HFF-Myc (cell line): ENCODE measurements around the gene LDAH.

Source experiments
- DNase-seq: peaks from one replicate; pipeline ENCODE4 v3.0.0-alpha.2; 2011; ENCODE audit warnings: low read depth; ENCODE audit errors: extremely low read depth
- H3K4me3 ChIP-seq: replicated peaks from 2 replicates; pipeline ENCODE4 v1.5.1; 2011; ENCODE audit warnings: low read depth, mild to moderate bottlenecking, control low read depth, low read length
- TF ChIP-seq, protein P1 (sequence below): IDR thresholded peaks from 2 replicates; pipeline ENCODE4 v1.5.1; 2012; ENCODE audit warnings: mild to moderate bottlenecking, low read depth, low read length, control low read depth; ENCODE audit errors: missing control alignments

LDAH gene

DNA sequence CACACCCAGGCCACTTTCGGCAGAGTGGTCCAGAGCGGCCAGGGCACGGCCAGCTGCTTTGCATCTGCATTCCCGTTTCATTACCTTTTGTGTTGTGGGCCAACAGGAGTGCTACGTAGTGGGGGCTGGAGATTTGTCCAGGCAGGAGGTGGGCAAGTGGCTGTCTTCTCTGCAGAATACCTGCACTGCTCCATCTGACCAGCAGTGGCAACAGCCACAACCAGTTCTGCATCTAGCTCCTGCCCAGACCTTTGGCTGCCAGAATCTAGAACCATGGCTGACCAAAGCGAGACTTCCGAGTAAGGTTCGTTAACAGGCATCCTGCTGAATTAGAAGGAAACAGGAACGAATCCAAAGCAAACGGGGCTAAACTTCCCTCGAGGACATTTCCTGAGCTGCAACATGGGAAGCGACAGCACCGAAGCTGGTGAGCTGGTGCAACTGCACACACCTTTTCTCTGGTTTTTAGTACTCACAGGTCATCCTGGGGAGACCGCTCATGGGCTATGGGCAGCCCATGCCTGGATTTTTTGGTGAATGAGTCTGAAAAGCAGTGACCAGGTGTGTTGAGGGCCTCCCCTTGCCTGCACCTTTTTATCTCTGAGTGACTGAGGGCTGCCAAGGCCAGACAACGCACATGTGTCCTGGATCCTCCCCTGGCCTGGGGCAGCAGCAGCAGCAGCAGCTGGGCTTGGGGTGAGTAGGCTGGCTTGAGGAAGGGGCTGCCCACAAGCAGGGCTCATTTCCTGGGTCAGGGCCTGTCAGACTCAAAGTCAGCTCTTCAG lies 145.4 kb downstream of the LDAH start:
- H3K4me3 ChIP-seq = no peak overlapping the region
- no peak for DNase-seq
- TF ChIP-seq, protein P1, sequence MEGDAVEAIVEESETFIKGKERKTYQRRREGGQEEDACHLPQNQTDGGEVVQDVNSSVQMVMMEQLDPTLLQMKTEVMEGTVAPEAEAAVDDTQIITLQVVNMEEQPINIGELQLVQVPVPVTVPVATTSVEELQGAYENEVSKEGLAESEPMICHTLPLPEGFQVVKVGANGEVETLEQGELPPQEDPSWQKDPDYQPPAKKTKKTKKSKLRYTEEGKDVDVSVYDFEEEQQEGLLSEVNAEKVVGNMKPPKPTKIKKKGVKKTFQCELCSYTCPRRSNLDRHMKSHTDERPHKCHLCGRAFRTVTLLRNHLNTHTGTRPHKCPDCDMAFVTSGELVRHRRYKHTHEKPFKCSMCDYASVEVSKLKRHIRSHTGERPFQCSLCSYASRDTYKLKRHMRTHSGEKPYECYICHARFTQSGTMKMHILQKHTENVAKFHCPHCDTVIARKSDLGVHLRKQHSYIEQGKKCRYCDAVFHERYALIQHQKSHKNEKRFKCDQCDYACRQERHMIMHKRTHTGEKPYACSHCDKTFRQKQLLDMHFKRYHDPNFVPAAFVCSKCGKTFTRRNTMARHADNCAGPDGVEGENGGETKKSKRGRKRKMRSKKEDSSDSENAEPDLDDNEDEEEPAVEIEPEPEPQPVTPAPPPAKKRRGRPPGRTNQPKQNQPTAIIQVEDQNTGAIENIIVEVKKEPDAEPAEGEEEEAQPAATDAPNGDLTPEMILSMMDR = no peak

DNA sequence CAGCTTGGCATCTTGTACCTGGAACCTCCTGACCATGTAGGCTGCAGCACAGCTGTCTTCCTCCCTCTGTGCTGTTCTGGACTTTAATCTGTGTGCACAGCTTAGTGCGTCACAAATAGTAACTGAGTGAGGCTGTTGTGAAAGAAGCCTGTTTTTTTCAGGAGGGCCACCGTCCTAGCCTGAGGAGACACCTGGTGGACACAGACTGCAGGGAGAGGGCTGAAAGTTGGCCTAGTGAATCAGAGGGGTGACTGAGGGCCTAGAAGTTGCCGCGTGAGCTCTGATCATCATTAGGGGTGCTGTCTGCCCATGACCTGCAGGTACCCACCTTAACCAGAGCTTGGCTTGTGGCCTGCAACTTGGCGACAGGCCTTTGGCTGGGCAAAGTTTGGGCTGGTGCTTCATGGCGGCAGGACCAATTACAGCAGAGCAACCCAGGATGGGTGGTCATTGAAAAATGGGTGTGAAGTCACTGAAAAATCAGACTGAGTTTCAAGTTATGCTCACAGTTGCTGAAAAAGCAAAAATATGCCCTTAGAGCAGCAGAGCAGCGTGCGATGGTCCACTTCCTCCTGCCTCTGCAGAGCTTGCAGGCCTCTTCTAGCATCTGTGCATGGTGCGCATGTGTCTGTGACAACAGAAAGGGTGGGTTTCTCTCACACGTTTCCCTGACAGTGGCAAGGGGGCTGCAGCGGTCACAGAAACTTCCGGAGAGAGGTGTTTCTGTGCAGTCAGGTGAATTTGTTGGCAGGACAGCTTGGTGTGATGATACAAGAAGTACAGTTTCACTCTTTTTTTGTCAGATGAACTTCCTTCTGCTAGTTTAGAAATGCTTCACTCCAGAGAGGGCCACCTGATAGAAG lies 146.3 kb downstream of the LDAH start:
- no peak overlapping the region for H3K4me3 ChIP-seq
- no peak for DNase-seq
- TF ChIP-seq, protein P1 = no peak

- DNase-seq = no peak
- TF ChIP-seq, protein P1 = no peak
- H3K4me3 ChIP-seq = no peak overlapping the region
These were observed 147.1 kb downstream of the LDAH start for GRCh38 chr2:20675701-20676352.

DNA sequence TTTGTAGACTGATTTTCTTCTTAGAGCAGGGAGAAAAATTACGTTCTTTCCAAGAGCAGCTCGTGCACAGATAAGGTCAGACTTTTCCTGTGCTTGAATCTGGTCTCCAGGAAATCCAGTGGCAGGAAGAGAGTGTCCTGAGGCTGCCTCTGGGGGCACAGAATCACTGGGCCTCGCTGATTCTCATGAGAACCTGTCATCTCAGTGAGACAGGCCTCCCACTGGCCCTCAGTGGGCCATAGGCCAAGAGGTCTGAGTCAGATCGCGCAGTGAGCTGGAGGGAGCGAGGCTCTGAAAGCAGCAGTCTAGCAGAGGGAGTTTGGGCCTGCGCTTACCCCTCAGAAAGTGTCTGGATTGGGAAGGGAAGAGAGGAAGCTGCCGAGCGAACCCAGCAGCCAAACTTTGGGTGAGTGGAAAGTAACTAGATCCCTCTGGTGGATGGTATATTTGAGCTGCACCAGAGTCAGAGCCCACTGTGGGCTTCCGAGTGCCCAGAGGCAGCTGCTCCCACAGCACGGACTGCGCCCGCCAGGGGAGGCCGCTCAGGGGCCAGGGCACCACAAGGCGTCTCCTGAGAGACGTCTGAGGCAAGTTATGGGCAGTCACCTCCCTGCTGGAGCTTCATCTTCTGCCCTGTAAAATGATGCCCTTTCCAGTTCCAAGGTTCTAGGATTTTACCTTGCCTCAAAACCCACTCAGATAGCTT lies 147.8 kb downstream of the LDAH start:
- no peak for DNase-seq
- H3K4me3 ChIP-seq = no peak overlapping the region
- TF ChIP-seq, protein P1 = no peak

DNA sequence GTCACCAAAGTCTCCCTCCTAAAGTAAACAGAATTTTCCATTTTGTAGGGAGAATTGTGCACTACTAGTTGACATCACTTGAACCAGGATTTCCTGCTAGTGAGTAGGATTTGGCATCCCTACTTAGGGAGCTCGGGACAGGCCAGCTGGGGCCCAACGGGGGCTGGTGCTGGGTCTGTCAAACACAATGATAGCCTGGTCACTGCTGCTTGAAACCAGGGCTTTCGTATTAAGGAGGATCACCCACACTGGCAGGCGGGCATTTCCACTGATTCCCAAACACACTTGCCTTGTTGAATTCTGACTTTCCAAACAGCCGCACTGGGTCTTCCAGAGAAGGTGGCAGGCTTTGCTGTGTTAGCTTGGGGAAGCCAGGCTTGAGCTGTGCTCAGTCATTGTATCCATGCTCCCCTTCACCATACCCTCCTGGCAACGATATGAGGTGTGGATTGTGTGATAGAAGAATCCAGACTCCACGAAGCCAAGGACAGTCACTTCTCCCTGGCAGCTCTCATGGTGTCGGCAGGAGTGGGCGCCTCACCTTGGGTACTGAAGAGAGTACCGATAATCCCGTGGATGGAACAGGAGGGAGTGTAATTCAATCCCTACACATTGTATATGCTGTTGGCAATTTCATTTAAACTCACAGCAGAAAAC lies 148.5 kb downstream of the LDAH start:
- no peak for DNase-seq
- TF ChIP-seq, protein P1 = no peak
- no peak overlapping the region for H3K4me3 ChIP-seq

- no peak overlapping the region for H3K4me3 ChIP-seq
- DNase-seq = no peak
- TF ChIP-seq, protein P1 = no peak
These were observed 149.1 kb downstream of the LDAH start for GRCh38 chr2:20673686-20674308.
